Brain pericyte (primary cell): Measurements from ENCODE around the gene YBEY.
"Not testable (repeated sequence)": the region's sequence is repeated elsewhere in the genome, so short reads cannot be mapped to it uniquely, and the experiment has no call there.

ENCODE experiments used
- DNase-seq: peaks from one replicate; pipeline ENCODE4 v3.0.0-alpha.2; 2012; ENCODE audit warnings: low read depth, low spot score

YBEY gene

DNA sequence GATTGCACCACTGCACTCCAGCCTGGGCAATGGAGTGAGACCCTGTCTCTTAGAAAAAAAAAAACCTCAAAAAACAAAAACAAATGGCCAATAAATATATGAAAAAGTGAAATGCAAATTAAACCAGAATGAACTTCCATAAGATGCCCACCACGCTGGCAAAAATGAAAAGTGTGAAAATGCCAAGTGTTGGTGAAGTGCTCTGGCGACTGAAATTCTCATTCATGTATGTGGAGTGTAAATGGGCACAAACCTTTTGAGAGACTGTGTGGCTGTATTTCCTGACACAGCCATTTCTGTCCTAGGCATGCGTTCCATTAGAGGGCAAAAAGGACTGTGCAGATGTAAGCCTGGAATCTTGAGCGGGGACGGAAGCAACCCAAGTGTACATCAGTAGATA is 18.3 kb downstream of the YBEY start:
- no peak for DNase-seq

DNA sequence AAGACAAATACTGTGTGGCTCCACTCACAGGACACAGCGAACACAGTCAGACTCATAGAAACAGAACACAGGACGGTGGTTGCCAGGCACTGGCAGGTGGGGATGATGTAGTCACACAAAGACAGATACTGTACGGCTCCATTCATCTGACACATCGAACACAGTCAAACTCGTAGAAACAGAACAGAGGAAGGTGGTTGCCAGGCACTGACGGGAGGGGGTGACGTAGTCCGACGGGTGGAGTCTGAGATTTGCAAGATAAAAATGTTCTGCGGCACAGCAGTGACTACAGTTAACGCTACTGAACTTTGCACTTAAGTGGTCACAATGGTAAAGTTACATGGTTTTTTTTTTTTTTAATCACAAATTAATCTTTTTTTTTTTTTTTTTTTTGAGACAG is 18.8 kb downstream of the YBEY start:
- DNase-seq, result no peak

DNA sequence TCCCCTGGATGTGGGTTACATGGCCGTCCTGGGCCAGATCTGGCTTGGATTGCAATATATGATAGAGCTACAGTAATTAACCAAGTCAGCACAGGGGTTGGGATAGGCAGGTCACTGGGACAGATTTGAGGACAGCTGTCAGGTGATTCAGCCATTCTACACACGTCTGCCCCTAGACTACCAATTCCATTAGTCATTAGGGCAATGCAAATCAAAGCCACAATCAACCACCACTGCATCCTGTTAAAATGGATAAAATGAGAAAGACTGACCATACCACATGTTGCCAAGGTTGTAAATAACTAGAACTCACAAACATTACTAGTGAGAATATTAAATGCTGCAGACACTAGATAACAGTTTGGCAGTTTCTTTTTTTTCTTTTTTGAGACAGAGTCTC is 21.5 kb downstream of the YBEY start:
- no peak for DNase-seq

DNA sequence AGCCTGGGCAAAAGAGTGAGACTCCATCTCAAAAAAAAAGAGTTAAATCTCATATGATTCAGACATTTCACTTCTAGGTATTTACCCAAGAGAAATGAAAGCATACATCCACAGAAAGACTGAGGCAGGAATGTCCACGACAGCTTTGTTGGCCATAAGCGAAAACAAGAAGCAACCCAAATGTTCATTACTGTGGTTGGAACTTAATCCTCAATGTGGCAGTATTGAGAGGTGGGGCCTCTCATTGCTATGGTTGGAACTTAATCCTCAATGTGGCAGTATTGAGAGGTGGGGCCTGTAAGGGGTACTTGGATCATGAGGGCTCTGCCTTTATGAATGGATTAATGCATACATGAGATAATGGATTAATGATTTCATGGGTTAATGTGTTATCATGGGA is 22.3 kb downstream of the YBEY start:
- no peak for DNase-seq

DNA sequence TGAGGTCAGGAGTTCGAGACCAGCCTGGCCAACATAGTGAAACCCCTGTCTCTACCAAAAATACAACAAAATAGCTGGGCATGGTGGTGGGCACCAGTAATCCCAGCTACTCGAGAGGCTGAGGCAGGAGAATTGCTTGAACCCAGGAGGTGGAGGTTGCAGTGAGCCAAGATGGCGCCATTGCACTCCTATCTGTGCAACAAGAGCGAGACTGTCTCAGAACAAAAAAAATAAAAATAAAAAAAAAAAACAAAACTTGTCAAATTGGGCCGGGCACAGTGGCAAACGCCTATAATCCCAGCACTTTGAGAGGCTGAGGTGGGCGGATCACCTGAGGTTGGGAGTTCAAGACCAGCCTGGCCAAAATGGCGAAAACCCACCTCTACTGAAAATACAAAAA is 24.1 kb downstream of the YBEY start:
- not testable (repeated sequence) for DNase-seq

DNA sequence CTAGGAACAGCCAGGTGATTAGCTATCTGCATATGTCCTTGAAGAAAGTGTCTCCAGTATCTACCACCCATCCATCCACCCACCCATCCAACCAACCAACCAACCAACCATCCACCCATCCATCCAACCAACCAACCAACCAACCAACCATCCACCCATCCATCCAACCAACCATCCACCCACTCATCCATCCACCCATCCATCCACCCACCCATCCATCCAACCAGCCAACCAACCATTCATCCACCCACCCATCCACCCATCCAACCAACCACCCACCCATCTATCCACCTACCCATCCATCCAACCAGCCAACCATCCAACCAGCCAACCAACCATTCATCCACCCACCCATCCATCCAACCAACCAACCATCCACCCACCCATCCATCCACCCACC is 25.4 kb downstream of the YBEY start:
- DNase-seq, result no peak

DNA sequence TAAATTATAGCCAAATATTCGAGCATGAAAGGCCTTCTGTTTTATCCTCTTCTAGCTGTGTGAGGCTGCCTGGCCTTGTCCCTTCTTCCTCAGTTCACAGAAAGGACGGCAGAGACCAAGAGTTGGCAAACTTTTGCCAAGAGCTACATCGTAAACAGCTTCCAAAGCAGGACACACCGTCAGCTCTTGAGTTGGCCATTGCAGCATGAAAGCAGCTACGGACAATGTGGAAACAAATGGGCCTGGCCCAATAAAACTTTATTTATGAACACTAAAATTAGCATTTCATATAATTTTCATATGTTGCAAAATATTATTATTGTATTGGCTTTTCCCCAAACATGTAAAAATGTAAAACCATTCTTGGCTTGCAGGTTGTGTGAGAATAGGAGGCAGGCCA is 26.8 kb downstream of the YBEY start:
- DNase-seq, result no peak

DNA sequence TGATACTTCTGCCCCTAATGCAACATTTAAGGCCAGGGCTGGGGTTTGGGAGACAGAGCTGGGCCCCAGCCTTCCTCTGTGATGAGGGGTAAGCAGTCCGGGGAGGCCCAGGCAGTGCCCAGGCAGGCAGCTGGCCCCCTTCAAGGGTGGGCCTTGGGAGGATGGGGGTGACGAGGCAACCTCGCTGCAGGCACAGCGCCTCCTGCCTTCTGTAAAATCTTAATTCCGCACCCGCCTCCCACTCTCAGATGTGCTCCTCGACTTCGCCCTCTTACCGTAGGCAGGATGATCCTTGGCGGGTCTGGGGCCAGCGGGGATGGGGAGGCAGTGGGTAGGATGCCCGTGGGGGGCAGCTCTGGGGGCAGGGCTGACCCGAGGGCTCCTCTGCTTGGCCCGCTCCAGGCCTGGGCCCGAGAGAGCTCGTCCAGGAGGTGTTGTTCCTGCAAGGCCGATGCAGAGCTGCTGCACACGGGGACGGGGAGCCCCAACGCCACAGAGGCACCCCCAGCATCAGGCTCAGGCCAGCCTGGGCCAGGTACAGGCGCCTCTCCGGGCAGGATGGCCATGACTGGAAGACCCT is 28.4 kb downstream of the YBEY start:
- no peak for DNase-seq

DNA sequence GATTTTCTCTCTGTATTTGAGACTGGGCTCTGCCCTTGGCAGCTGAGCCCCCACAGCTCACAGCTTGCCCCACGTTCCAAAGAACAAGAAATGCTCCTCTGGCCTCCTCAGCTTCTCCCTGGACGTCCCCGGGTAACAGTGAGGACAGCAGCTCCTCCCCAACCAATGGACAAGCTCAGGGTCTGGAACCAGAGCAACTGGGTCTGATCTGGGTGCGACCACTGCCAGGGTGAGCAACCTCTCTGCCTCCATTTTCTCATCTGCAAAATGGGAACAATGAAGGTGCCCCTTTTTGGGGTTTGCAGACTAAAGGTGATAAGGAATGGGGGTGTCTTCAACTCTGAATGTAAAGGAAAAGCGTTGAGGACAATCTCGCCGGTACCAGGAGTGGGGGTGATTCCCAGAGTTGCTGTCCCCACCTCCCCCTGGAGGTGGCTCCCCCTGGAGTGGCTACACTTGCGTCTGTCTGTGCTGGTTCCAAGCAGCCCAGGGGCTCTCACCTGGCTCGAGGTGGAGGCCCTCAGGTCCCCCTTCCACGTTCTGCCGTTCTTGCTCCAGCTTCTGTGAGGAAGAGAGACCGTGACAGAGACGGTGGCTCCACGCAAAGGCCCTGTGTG is 30.7 kb downstream of the YBEY start:
- DNase-seq, result no peak

DNA sequence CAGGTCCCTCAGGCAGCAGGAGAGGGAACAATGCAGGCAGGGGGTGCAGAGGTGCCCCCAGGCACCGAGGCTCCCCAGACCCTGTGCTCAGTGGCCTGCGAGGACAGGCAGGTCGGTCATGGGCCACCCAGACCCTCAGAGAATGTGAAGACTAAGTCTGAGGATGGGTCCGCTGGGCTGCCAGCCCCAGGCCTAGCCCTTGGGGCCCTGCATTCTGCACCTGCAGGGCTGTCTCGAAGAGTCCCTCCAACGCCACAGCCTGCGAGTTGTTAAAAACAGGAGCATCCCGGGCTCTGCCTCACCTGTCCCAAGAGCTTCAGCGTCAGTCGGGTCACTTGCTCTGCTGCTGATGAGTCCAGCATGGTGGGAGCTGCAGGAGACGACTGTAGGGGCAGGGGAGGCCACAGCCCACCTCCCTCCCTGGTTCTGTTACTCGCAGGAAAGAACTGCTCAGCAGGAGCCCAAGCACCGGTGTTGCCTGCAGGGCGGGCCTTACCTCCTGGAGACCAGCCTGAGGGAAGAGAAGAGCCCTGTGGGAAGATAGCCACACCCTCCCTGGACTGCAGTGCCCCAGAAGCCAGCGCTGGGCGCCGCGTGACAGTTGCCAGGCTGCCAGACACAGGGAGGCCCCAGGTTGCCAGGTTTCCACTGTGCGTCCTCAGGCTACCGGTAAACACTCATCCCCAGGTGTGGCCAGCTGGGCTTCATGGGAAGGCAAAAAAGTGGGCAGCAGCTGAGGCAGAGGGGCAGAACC is 31.7 kb downstream of the YBEY start:
- no peak for DNase-seq

DNA sequence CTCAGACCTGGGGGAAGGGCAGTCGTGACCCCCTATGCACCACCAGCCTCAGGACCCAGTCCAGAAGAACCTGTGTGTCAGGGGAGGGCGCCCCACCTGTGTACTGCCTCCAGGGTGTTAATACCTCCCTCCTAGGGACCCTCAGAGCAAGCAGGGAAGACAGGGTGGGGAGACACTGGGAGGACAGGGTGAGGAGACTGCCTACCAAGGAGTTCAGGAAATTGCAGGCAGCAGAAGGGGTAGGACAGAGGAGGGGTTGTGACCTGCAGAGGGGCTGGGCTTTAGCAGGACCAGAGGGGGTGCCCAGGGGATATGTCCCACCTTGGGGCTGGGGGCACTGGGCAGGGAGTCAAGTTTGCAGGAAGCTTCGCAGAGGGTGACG is 32.3 kb downstream of the YBEY start:
- DNase-seq, result no peak

DNA sequence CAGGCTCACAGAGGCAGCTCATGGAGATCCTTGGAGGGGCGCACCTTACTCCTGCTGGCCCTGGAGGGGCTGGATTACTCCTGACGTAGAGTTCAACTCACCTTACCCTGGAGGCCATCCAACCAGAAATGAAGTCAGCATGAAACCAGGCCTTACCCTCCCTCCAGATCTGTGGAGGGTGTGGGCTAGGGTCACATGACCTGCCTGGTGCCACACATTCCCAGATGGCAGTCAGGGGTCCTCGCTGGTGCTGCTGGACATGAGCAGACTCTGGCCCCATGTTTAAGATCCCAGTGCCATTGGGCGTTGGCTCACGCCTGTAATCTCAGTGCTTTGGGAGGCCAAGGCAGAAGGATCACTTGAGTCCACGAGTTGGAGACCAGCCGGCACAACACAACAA is 33.0 kb downstream of the YBEY start:
- DNase-seq, result no peak

DNA sequence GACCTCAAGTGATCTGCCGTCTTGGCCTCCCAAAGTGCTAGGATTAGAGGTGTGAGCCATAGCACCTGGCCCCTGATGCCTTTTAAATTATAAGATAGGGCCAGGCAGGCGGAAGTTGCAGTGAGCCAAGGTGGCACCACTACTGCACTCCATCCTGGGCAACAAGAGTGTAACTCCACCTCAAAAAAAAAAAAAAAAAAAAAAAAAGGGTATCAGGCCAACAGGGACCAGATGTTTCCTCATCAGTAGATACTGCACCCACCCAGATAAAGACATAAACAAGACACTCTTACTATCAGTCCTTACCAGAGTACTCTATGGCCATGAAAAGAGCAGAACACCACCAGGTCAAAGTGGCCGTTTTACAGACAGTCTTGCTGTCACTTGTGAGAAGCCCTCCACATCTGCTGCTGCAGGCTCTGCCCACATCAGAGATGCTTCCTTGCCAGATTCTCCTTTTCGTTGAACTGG is 34.2 kb downstream of the YBEY start:
- no peak for DNase-seq

DNA sequence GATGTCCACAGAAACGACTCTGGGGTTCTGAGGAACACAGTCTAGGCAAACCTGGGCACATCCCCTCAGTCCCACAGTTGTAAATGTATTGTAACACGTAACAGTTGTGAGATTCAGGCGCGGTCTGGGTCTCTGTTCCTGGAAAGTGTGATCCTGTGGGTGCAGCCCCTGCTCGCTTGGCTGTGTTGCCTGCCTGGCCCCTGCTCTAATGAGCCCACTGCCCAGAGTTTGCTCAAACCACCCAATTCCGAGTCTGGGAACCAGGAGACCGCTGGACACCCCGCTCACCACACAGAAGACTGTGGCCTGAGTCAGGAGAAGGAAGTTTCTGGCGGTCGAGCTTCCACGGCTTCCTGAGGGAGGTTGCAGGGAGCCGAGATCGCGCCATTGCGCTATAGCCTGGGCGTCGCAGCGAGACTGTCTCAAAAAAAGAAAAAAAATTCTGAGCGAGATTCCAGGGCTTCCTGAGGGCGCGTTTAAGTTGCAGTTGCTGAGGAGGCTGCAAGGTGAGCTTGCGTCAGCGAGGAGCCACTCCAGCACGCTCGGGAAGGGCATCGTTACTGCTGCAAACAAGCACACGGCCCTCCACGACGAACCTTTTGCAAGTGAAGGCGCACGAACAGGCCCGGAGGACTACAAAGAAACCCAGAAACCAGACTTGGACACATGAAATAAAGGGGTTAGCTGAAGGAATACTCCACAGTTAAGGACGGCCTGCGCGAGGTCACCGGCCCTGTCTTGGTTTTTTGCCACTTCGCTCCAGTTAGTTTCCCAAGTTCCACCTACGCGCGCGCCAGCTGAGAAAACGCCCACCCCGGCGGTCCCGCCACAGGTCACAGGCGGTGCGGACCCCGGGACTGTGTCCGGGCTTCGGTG is 36.4 kb downstream of the YBEY start:
- DNase-seq, result no peak

DNA sequence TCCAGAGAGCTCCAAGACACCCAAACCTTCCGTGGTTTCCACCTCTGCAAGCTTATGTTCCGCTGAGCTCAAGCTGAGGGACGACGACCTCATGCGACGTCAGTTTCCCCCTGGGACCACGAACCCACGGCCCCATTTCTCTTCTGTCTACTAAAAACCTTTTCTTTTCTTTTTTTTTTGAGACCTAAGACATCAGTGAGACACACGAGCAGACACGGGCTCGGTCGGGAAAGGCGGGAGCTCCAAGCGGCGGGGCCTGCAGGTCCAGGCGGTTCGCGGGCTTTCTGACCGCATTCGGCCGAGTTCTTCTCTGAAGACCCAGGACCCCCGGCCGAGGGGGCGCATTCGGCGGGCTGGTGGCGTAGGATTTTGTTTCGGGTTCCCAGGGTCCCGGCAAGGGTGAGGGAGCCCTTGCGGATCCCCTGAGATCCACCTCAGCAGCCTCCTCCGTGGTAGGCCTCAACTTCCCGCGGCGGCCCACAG is 37.1 kb downstream of the YBEY start:
- DNase-seq, result no peak

DNA sequence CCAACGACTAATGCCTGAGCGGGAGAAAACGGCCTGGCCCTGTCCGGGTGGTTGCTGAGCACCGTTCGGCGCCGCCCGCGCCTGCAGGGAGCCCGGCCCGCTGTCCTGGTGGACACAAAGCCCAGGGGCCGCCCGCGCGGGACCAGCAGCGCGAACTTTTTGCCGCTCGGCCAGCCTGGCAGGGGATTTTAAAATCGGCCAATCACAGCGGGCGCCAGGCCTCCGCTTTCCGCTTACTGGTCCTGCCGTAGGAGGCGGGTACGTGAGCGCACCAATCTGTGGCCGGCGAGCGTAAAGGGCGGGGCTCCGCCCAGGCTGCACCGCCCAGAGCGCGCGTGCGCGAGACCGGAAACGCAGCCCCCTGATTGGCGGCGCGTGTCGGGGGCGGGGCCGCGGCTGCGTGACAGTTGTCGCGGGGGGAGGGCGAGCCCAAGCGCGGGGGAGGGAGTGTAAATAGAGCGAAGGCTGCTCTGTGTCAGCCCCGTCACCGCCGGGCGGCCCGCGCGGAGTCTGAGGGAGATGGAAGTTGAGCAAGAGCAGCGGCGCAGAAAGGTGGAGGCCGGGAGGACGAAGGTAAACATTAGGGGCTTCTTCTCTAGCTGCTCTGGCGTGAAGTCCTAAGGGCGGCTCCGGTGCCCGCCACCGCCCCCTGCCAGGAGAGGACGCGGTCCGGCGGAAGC is 37.7 kb downstream of the YBEY start, which contains the start of the genes C21orf58 and PCNT:
C21orf58 (minus strand) TSS at position 161 of the 680 bp plus-strand sequence. CDS start 1,132 bp downstream, outside the sequence.
PCNT (plus strand) TSS at position 447 of the 680 bp plus-strand sequence; CDS start at position 520, 73 bp downstream.
- peak; percentile 94 for DNase-seq

DNA sequence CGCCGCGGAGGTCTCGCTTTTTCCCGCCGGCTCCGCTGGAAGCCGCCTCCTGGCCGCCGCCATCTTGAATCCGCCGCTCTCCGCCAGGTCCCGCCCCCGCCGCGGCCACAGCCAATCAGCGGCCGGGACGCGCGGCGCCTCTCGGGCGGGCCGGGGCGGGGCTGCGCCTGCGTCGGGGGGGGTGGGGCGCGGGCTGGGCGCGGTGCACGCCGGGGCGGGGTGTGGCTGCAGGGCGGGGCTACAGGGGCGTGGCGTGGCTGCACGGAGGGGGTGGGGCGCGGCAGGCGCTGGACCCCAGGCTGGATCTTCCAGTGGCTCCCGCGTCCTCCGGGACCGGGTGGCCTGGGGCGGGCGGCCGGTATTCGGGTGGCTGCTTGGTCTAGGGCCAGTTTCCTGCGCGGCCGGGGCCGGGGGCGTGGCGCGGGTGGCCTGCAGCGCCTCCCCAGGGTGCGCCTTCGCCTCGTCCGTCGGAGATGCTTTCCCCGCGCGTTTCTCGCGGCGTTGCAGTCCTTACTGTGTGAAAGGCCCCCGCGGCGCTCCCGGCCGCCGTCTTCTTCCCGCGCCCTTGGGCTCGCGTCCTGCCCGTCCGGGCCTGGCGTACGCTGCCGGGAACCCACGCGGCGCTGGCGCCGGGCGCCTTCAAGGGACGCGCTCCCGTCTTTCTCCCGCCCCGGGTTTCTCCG is 38.4 kb downstream of the YBEY start:
- DNase-seq, result no peak

DNA sequence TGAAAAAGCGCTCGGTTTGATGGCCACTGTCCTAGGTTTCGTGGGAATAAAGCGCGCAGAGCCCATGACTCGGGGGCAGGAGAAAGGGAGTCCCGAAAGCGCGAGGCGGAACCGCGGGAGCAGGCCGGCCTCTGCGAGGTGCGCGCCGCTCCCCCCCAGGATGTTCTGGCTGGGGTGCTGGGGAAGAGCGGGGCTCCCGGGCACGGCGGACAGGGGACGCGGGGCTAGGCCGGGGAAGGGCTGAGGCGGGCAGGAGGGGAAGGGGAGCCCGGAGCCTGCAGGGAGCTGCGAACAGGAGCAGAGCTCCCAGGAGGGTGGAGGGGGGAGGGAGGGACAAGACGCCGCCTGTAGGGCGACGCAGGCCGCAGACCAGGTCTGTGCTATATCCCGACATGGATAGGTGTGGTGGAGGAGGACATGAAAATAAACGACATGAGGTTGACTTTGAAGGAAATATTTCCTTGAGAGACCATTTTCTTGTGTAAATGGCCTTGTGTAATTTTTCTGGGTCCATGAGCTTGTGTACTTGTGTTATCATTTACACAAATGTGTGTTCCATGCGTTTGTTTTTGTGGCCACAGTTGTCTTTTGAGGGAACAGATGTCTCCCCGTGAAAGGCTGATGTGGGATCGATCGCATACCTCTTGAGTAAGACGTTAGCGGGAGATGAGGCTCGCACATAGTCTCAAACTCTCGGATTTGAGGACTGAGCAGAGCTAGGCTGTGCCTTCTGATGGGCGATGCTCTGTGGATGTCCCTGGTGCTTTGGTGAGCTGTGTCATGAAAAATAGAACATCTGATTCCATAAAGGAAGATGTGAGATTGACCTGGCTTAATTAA is 39.2 kb downstream of the YBEY start:
- DNase-seq, result no peak

DNA sequence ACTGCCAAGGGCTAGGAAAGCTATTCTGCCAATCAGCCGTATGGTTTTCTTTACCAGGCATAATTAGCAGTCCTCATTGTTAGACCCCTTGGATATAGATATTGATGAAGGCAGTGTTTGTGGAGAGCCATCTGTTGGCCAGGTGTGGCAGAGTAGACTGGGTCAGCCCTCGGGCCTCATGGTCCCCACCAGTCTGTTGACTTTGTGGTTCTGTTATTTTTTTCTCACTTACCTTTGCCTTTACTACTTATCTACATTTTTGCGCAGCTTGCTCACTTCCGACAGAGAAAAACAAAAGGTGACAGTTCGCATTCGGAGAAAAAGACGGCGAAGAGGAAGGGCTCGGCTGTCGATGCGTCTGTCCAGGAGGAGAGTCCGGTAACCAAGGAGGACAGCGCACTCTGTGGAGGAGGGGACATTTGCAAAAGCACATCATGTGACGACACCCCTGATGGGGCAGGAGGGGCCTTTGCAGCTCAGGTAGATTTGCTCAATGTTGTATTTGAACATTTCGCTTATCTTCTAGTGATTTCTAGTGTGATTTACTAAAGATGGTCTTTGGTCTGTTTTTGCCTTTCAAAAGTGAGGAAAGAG is 40.1 kb downstream of the YBEY start:
- no peak for DNase-seq
